CD14-positive monocyte (primary cell): Measurements from ENCODE around the gene UGT1A8. TPM values are rescaled to one million over a fixed set of nuclear protein-coding genes. Genes with fewer than 3 reads are reported as not detected.

Experiments used
- DNase-seq, 3 donors: peaks; one replicate each; pipeline ENCODE4 v3.0.0-alpha.2; 2011 to 2022
- H2AFZ ChIP-seq: 2 replicates; pipeline ENCODE4 v1.6.0; 2012; ENCODE audit warnings: mild to moderate bottlenecking, low read depth, low read length, inconsistent platforms; ENCODE audit not compliant: insufficient read depth, poor library complexity, severe bottlenecking
- H3K27ac ChIP-seq, 2 donors: 1 replicate in 1 of 2; 2 replicates in 1 of 2; pipeline ENCODE4 v1.5.1; 2012 to 2013; ENCODE audit warnings: low read length in 2 of 2, control low read depth in 1 of 2, inconsistent platforms in 1 of 2, low read depth in 1 of 2, mild to moderate bottlenecking in 1 of 2
- H3K27me3 ChIP-seq, 2 donors: one replicate each; pipeline versions ENCODE4 v1.6.0 to v1.6.1; 2011 to 2013; ENCODE audit warnings: low read length in 2 of 2; ENCODE audit not compliant: control insufficient read depth in 2 of 2, insufficient read depth in 2 of 2
- H3K36me3 ChIP-seq, 2 donors: replicated peaks in 1 of 2; 1 replicate in 1 of 2; 2 replicates in 1 of 2; pipeline versions ENCODE4 v1.5.1 to v1.6.1; 2012 to 2013; ENCODE audit warnings: low read length in 2 of 2, control low read depth in 1 of 2, inconsistent platforms in 1 of 2, mild to moderate bottlenecking in 1 of 2; ENCODE audit not compliant: insufficient read depth in 2 of 2, control insufficient read depth in 1 of 2
- H3K4me1 ChIP-seq, 2 donors: 1 replicate in 1 of 2; 2 replicates in 1 of 2; pipeline versions ENCODE4 v1.5.1 to v1.6.1; 2012 to 2013; ENCODE audit warnings: low read length in 2 of 2, control low read depth in 1 of 2, inconsistent platforms in 1 of 2, mild to moderate bottlenecking in 1 of 2, moderate library complexity in 1 of 2; ENCODE audit not compliant: insufficient read depth in 2 of 2, control insufficient read depth in 1 of 2
- H3K4me2 ChIP-seq: replicated peaks from 2 replicates; pipeline ENCODE3; 2012; ENCODE audit warnings: low read length, moderate library complexity, mild to moderate bottlenecking; ENCODE audit not compliant: poor library complexity, severe bottlenecking; ENCODE audit errors: extremely low read depth
- H3K4me3 ChIP-seq, 3 experiments: fragments of 200-600 bp in 1 of 3; sonication (generic) in 1 of 3; replicated peaks in 1 of 3; 1 replicate in 2 of 3; 2 replicates in 1 of 3; pipeline ENCODE4 v1.5.1; 2011 to 2013; ENCODE audit warnings: low read length in 3 of 3, mild to moderate bottlenecking in 3 of 3, control low read depth in 2 of 3, low read depth in 2 of 3, inconsistent platforms in 1 of 3, moderate library complexity in 1 of 3
- H3K79me2 ChIP-seq: 2 replicates; pipeline ENCODE4 v1.6.0; 2012; ENCODE audit warnings: mild to moderate bottlenecking, control low read depth, inconsistent platforms, low read length, moderate library complexity; ENCODE audit not compliant: insufficient read depth
- H3K9ac ChIP-seq: 2 replicates; pipeline ENCODE4 v1.6.0; 2017; ENCODE audit warnings: low read length, mild to moderate bottlenecking; ENCODE audit not compliant: insufficient read depth, poor library complexity, severe bottlenecking
- H3K9me3 ChIP-seq, 2 donors: replicated peaks in 1 of 2; 1 replicate in 1 of 2; 2 replicates in 1 of 2; pipeline versions ENCODE4 v1.5.1 to v1.6.1; 2012 to 2013; ENCODE audit warnings: low read length in 2 of 2, control low read depth in 1 of 2; ENCODE audit not compliant: control insufficient read depth in 1 of 2, insufficient read depth in 1 of 2
- H4K20me1 ChIP-seq: 2 replicates; pipeline ENCODE4 v1.6.0; 2012; ENCODE audit warnings: mild to moderate bottlenecking, low read length, control low read depth, moderate library complexity; ENCODE audit not compliant: insufficient read depth
- H3K27ac Mint-ChIP-seq, 7 donors: one replicate each; pipeline ENCODE4 v1.8.0; 2020; ENCODE audit warnings: mild to moderate bottlenecking in 7 of 7, mixed read lengths in 7 of 7, moderate library complexity in 6 of 7, inconsistent platforms in 2 of 7
- H3K27me3 Mint-ChIP-seq, 3 donors: one replicate each; pipeline ENCODE4 v1.8.0; 2021 to 2022; ENCODE audit warnings: low read depth in 3 of 3, mild to moderate bottlenecking in 3 of 3, mixed read lengths in 3 of 3, moderate library complexity in 3 of 3, inconsistent platforms in 1 of 3
- H3K36me3 Mint-ChIP-seq, 2 donors: one replicate each; pipeline ENCODE4 v1.8.0; 2020; ENCODE audit warnings: mixed read lengths in 2 of 2, inconsistent platforms in 1 of 2, mild to moderate bottlenecking in 1 of 2
- H3K4me1 Mint-ChIP-seq: one replicate; pipeline ENCODE4 v1.8.0; 2020; ENCODE audit warnings: mild to moderate bottlenecking, mixed read lengths
- H3K4me3 Mint-ChIP-seq, 2 donors: one replicate each; pipeline ENCODE4 v1.8.0; 2020; ENCODE audit warnings: mild to moderate bottlenecking in 2 of 2, mixed read lengths in 2 of 2, moderate library complexity in 1 of 2
- H3K9me3 Mint-ChIP-seq, 7 donors: one replicate each; pipeline ENCODE4 v1.8.0; 2020 to 2022; ENCODE audit warnings: mixed read lengths in 7 of 7, mild to moderate bottlenecking in 6 of 7, moderate library complexity in 6 of 7, inconsistent platforms in 2 of 7
- whole genome bisulfite sequencing: methylation state at CpG from one replicate; pipeline ENCODE4 v1.1.5; 2013; ENCODE audit warnings: missing lambda C conversion rate; ENCODE audit not compliant: insufficient coverage; 5-methylcytosine and 5-hydroxymethylcytosine counted together
- intact Hi-C, 2 donors: fragments of 100-400 bp; cut with micrococcal nuclease; formaldehyde crosslinking; loops; one replicate each; pipeline versions ENCODE4 v1.15.0 to v1.15.1; 2023
- polyA plus RNA-seq, 3 donors: library from polyadenylated mRNA; depleted of rRNA in 1 of 3; unstranded in 2 of 3; stranded (reverse) in 1 of 3; fragments of 300-500 nt in 2 of 3; fragments of >200 nt in 1 of 3; fragmentation: Illumina TruSeq in 2 of 3; gene quantifications; 1 replicate in 2 of 3; 2 replicates in 1 of 3; pipeline ENCODE4 v1.2.3, GENCODE V29; 2012 to 2021
- TF ChIP-seq, protein P1 (sequence below): fragments of 200-600 bp; IDR thresholded peaks from one replicate; pipeline ENCODE4 v1.8.0; 2022; ENCODE audit warnings: antibody characterized with exemption, mild to moderate bottlenecking

Gene UGT1A8
- polyA plus RNA-seq, 3 donors: not detected

DNA sequence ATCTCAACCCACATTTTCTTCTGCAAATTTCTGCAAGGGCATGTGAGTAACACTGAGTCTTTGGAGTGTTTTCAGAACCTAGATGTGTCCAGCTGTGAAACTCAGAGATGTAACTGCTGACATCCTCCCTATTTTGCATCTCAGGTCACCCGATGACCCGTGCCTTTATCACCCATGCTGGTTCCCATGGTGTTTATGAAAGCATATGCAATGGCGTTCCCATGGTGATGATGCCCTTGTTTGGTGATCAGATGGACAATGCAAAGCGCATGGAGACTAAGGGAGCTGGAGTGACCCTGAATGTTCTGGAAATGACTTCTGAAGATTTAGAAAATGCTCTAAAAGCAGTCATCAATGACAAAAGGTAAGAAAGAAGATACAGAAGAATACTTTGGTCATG lies 150.6 kb downstream of the UGT1A8 start:
- no peak overlapping the region for H3K4me2 ChIP-seq
- H3K9me3 ChIP-seq: no peaks in the 10 kb centered on the region
- DNase-seq: no peak
- H3K27me3 Mint-ChIP-seq: peaks cover 6 to 8% (median 6%) of the 10 kb centered on the region in 3 donors
- TF ChIP-seq, protein P1, sequence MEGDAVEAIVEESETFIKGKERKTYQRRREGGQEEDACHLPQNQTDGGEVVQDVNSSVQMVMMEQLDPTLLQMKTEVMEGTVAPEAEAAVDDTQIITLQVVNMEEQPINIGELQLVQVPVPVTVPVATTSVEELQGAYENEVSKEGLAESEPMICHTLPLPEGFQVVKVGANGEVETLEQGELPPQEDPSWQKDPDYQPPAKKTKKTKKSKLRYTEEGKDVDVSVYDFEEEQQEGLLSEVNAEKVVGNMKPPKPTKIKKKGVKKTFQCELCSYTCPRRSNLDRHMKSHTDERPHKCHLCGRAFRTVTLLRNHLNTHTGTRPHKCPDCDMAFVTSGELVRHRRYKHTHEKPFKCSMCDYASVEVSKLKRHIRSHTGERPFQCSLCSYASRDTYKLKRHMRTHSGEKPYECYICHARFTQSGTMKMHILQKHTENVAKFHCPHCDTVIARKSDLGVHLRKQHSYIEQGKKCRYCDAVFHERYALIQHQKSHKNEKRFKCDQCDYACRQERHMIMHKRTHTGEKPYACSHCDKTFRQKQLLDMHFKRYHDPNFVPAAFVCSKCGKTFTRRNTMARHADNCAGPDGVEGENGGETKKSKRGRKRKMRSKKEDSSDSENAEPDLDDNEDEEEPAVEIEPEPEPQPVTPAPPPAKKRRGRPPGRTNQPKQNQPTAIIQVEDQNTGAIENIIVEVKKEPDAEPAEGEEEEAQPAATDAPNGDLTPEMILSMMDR: no peak
- no peaks in the 10 kb centered on the region for H3K79me2 ChIP-seq
- H3K4me3 Mint-ChIP-seq: no peak overlapping the region
- no peak overlapping the region for H2AFZ ChIP-seq
- no peak overlapping the region for H3K9ac ChIP-seq
- H3K4me1 ChIP-seq: no peaks in the 10 kb centered on the region
- no peaks in the 10 kb centered on the region for H3K36me3 Mint-ChIP-seq
- peaks cover 0 to 5% (median 1%) of the 10 kb centered on the region in 7 donors for H3K9me3 Mint-ChIP-seq
- no peaks in the 10 kb centered on the region for H3K4me1 Mint-ChIP-seq
- no peak overlapping the region for H3K27ac Mint-ChIP-seq
- H3K4me3 ChIP-seq: no peak overlapping the region
- no peak overlapping the region for H3K27ac ChIP-seq
- no peaks in the 10 kb centered on the region for H3K27me3 ChIP-seq
- intact Hi-C loops: no loop called here
- WGBS: 93% methylated on average over 4 of the region's 4 CpGs
- no peaks in the 10 kb centered on the region for H3K36me3 ChIP-seq
- no peaks in the 10 kb centered on the region for H4K20me1 ChIP-seq

DNA sequence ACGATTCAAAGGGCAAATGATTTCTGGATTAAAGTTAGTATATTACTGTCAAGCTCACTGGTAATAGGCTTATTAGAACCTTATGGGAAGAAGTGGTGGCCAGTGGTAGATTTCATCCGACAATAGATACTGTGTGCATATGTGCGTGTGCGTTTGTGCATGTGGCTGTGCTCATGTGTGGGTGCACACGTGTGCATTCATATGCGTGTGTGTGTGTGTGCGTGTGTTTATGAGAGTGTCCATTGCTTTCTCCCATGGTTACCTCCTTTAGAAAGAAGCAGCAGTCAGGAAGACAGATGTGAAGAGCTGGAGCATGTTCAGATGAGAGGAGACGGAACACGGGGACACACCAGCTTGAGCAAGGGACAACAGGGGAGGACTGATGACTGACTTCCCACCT lies 151.8 kb downstream of the UGT1A8 start:
- Histone ChIP-seq H3K4me1 (no peaks in the 10 kb centered on the region), H3K9me3 (no peaks in the 10 kb centered on the region), H3K79me2 (no peaks in the 10 kb centered on the region), H3K36me3 (no peaks in the 10 kb centered on the region), H4K20me1 (no peaks in the 10 kb centered on the region), H3K27ac (no peak overlapping the region), H3K4me2 (no peak overlapping the region), H3K9ac (no peak overlapping the region), H2AFZ (no peak overlapping the region), H3K4me3 (no peak overlapping the region), H3K27me3 (no peaks in the 10 kb centered on the region)
- 98% methylated on average over 9 of the region's 9 CpGs for WGBS
- no peaks in the 10 kb centered on the region for H3K36me3 Mint-ChIP-seq
- peaks cover 5 to 8% (median 6%) of the 10 kb centered on the region in 3 donors for H3K27me3 Mint-ChIP-seq
- no peaks in the 10 kb centered on the region for H3K4me1 Mint-ChIP-seq
- H3K27ac Mint-ChIP-seq: no peak overlapping the region
- peaks cover 0 to 5% (median 1%) of the 10 kb centered on the region in 7 donors for H3K9me3 Mint-ChIP-seq
- intact Hi-C loops: no loop called here
- DNase-seq: no peak
- H3K4me3 Mint-ChIP-seq: no peak overlapping the region
- TF ChIP-seq, protein P1: no peak
